Endothelial cell of umbilical vein (primary cell): Measurements from ENCODE around the gene AMFR. TPM values are rescaled to one million over a fixed set of nuclear protein-coding genes. Genes with fewer than 3 reads are reported as not detected.

Experiments
- BruUV-seq: library from RNA; stranded (reverse); fragments of 400-500 nt; replicated peaks from 2 replicates; lab custom pipeline; 2021; lab: Mats Ljungman, UMichigan
- CTCF ChIA-PET: fragments of 300-600, 350-600 bp; sonication (Branson Sonifier 250); formaldehyde crosslinking; loops from one replicate; lab custom pipeline; 2021; ENCODE audit warnings: antibody characterized with exemption, inconsistent platforms; lab: Charles Lee
- POLR2A ChIA-PET: fragments of 300-600, 350-600 bp; sonication (Branson Sonifier 250); formaldehyde crosslinking; loops from one replicate; lab custom pipeline; 2021; ENCODE audit warnings: antibody characterized with exemption, inconsistent platforms; lab: Charles Lee
- DNase-seq: peaks from one replicate; pipeline ENCODE4 v3.0.0-alpha.2; 2011; ENCODE audit warnings: low read depth, low spot score
- FAIRE-seq: peaks from 2 replicates; lab custom pipeline; 2011; peaks lifted over from hg19 to GRCh38; lab: Jason Lieb, UNC
- H2AFZ ChIP-seq: 2 replicates; pipeline ENCODE4 v1.6.0; 2012; ENCODE audit warnings: low read depth, low read length, control low read depth, inconsistent platforms
- H3K27ac ChIP-seq: 2 replicates; pipeline ENCODE4 v1.5.1; 2011; ENCODE audit warnings: low read depth, mild to moderate bottlenecking, control low read depth, low read length, moderate library complexity; ENCODE audit not compliant: insufficient read depth
- H3K27me3 ChIP-seq, 2 experiments: 2 replicates each; pipeline versions ENCODE4 v1.6.0 to v1.6.1; 2011; ENCODE audit warnings: low read length in 2 of 2, mixed read lengths in 1 of 2; ENCODE audit not compliant: control insufficient read depth in 2 of 2, insufficient read depth in 2 of 2
- H3K36me3 ChIP-seq, 2 experiments: 2 replicates in 1 of 2; 3 replicates in 1 of 2; pipeline ENCODE4 v1.5.1; 2011; ENCODE audit warnings: low read length in 2 of 2, mild to moderate bottlenecking in 1 of 2, moderate library complexity in 1 of 2; ENCODE audit not compliant: control insufficient read depth in 2 of 2, insufficient read depth in 2 of 2; ENCODE audit errors: extremely low read depth in 1 of 2
- H3K4me1 ChIP-seq: 3 replicates; pipeline ENCODE4 v1.5.1; 2011; ENCODE audit warnings: mild to moderate bottlenecking, low read length; ENCODE audit not compliant: control insufficient read depth, insufficient read depth; ENCODE audit errors: extremely low read depth
- H3K4me2 ChIP-seq: 2 replicates; pipeline ENCODE4 v1.6.1; 2011; ENCODE audit warnings: low read length, control low read depth, mixed read lengths; ENCODE audit not compliant: insufficient read depth
- H3K4me3 ChIP-seq, 3 experiments: fragments of 200-600 bp in 1 of 3; sonication (generic), shearing (Covaris generic) in 1 of 3; replicated peaks in 1 of 3; 2 replicates each; pipeline ENCODE4 v1.5.1; 2011 to 2016; ENCODE audit warnings: control low read depth in 3 of 3, low read length in 3 of 3, mild to moderate bottlenecking in 2 of 3, inconsistent platforms in 1 of 3, low read depth in 1 of 3, moderate library complexity in 1 of 3; ENCODE audit not compliant: insufficient read depth in 1 of 3
- H3K79me2 ChIP-seq: 2 replicates; pipeline ENCODE4 v1.6.0; 2012; ENCODE audit warnings: low read length, inconsistent platforms; ENCODE audit not compliant: control insufficient read depth, insufficient read depth
- H3K9ac ChIP-seq: replicated peaks from 2 replicates; pipeline ENCODE3; 2011; ENCODE audit warnings: low read length, control low read depth; ENCODE audit not compliant: insufficient read depth; ENCODE audit errors: extremely low read depth
- H3K9me1 ChIP-seq: replicated peaks from 3 replicates; pipeline ENCODE4 v1.6.0; 2011; ENCODE audit warnings: mild to moderate bottlenecking, low read length; ENCODE audit not compliant: control insufficient read depth, insufficient read depth; ENCODE audit errors: extremely low read depth
- H3K9me3 ChIP-seq: replicated peaks from 2 replicates; pipeline ENCODE4 v1.5.1; 2012; ENCODE audit warnings: low read length, inconsistent platforms; ENCODE audit not compliant: control insufficient read depth, insufficient read depth
- H4K20me1 ChIP-seq: replicated peaks from 2 replicates; pipeline ENCODE3; 2011; ENCODE audit warnings: mild to moderate bottlenecking, low read length; ENCODE audit not compliant: control insufficient read depth, insufficient read depth; ENCODE audit errors: extremely low read depth
- CTCF ChIP-seq, 2 donors: IDR thresholded peaks; 1 replicate in 1 of 2; 2 replicates in 1 of 2; pipeline ENCODE4 v1.5.1; 2011; ENCODE audit warnings: low read length in 2 of 2, mild to moderate bottlenecking in 2 of 2, moderate library complexity in 2 of 2, control low read depth in 1 of 2, inconsistent platforms in 1 of 2, low read depth in 1 of 2; ENCODE audit not compliant: insufficient read depth in 1 of 2; ENCODE audit errors: extremely low read depth in 1 of 2
- GATA2 ChIP-seq: IDR thresholded peaks from 2 replicates; pipeline ENCODE4 v1.7.0; 2011; ENCODE audit warnings: low read depth, mild to moderate bottlenecking, moderate library complexity, mixed read lengths, low read length; ENCODE audit not compliant: insufficient read length, insufficient read depth
- JUN ChIP-seq: IDR thresholded peaks from 2 replicates; pipeline ENCODE4 v1.6.1; 2011; ENCODE audit warnings: borderline replicate concordance, low read depth; ENCODE audit not compliant: insufficient read length, insufficient read depth
- MYC ChIP-seq: IDR thresholded peaks from one replicate; pipeline ENCODE4 v1.6.1; 2011; ENCODE audit warnings: mild to moderate bottlenecking, low read depth, low read length
- POLR2A ChIP-seq: IDR thresholded peaks from 2 replicates; pipeline ENCODE4 v1.6.1; 2012; ENCODE audit warnings: low read depth, mild to moderate bottlenecking, control low read depth, low read length
- POLR2AphosphoS5 ChIP-seq: IDR thresholded peaks from 2 replicates; pipeline ENCODE4 v1.6.1; 2012; ENCODE audit warnings: low read depth, mild to moderate bottlenecking, control low read depth, low read length, moderate library complexity; ENCODE audit not compliant: insufficient read depth
- dilution Hi-C: fragments of 300-500 bp; cut with MboI; formaldehyde crosslinking; loops from one replicate; pipeline ENCODE4 v1.15.0; 2019; ENCODE audit warnings: low sequenced_read_pairs; ENCODE audit not compliant: extremely low pct_ligation_motif_present
- intact Hi-C: fragments of 100-400 bp; cut with micrococcal nuclease; formaldehyde crosslinking; loops from one replicate; pipeline ENCODE4 v1.10.0; 2022
- polyA plus RNA-seq, 4 experiments: library from polyadenylated mRNA; depleted of rRNA in 3 of 4; stranded (reverse) in 3 of 4; unstranded in 1 of 4; fragments of >200 nt; gene quantifications; 2 replicates each; pipeline versions ENCODE4 v1.2.1 to v1.2.3, GENCODE V29; 2011 to 2012; ENCODE audit warnings: missing spikeins in 1 of 4
- total RNA-seq: library from RNA; stranded (reverse); gene quantifications from 2 replicates; pipeline ENCODE4 v1.2.3, GENCODE V29; 2021
- TF ChIP-seq, protein P1 (sequence below): IDR thresholded peaks from 2 replicates; pipeline ENCODE4 v1.6.1; 2011; ENCODE audit not compliant: insufficient read depth, insufficient read length

Gene AMFR
- total and polyA plus RNA-seq, 2 donors (not counting 3 experiments of a cell fraction or from before 2014, with no cell fraction given): 66.5 to 71.7 TPM

- TF ChIP-seq MYC (no peak), JUN (no peak), CTCF (IDR thresholded peaks at IDR 0.05; ENCODE audit: extremely low read depth in 1 of 2, insufficient read depth in 1 of 2, low read depth in 1 of 2, low read length in 2 of 2) (no peak), POLR2A (no peak), POLR2AphosphoS5 (no peak), GATA2 (no peak)
- TF ChIP-seq, protein P1, sequence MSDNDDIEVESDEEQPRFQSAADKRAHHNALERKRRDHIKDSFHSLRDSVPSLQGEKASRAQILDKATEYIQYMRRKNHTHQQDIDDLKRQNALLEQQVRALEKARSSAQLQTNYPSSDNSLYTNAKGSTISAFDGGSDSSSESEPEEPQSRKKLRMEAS: no peak
- no peaks in the 10 kb centered on the region for H3K9me3 ChIP-seq
- ChIA-PET CTCF (interaction anchor here (0.7 to 2.0 kb wide), 2 partner anchors 9 to 236 kb away, joined by 4 read pairs; no protein-coding TSS in a partner anchor), POLR2A (no interaction called here)
- dilution Hi-C loops (no loop called here), intact Hi-C loops (no loop called here)
- H4K20me1 ChIP-seq: no peaks in the 10 kb centered on the region
- no TSS peak for BruUV-seq
- DNase-seq (no peak), FAIRE-seq (no peak)
- H3K4me2 ChIP-seq: no peak overlapping the region
- H3K27ac ChIP-seq: no peak overlapping the region
- no peaks in the 10 kb centered on the region for H3K79me2 ChIP-seq
- H3K27me3 ChIP-seq: no peaks in the 10 kb centered on the region
- H3K9me1 ChIP-seq: no peaks in the 10 kb centered on the region
- no peak overlapping the region for H2AFZ ChIP-seq
- peaks cover 17 to 38% of the 10 kb centered on the region in 2 experiments for H3K36me3 ChIP-seq
- H3K4me1 ChIP-seq: no peaks in the 10 kb centered on the region
- H3K4me3 ChIP-seq: no peak overlapping the region
- no peak overlapping the region for H3K9ac ChIP-seq
Measured at GRCh38 chr16:56466344-56466743, 41.0 kb upstream of the AMFR start.
